Measurements from ENCODE around the gene DNAH1.

DNAH1 gene

GRCh38 chr3:52440249-52440551, 124.1 kb downstream of the DNAH1 start:
- DNase-seq (ENCODE audit: low read depth) = no peak
- H3K4me3 ChIP-seq (ENCODE audit: low read length) = no peak overlapping the region
- TF ChIP-seq CTCF (conservative IDR thresholded peaks at IDR 0.05; ENCODE audit: low read length) = no peak

- H3K4me3 ChIP-seq (ENCODE audit: low read length) = no peak overlapping the region
- no peak for DNase-seq (ENCODE audit: low read depth)
- no peak for TF ChIP-seq CTCF (conservative IDR thresholded peaks at IDR 0.05; ENCODE audit: low read length)
Measured at GRCh38 chr3:52440671-52441070, 124.6 kb downstream of the DNAH1 start.

- no peak for TF ChIP-seq CTCF (conservative IDR thresholded peaks at IDR 0.05; ENCODE audit: low read length)
- no peak for DNase-seq (ENCODE audit: low read depth)
Measured at GRCh38 chr3:52441091-52441771, 125.1 kb downstream of the DNAH1 start.

GRCh38 chr3:52441772-52442332, 125.7 kb downstream of the DNAH1 start:
- TF ChIP-seq CTCF (conservative IDR thresholded peaks at IDR 0.05; ENCODE audit: low read length) = no peak
- H3K4me3 ChIP-seq (ENCODE audit: low read length) = no peak overlapping the region
- no peak for DNase-seq (ENCODE audit: low read depth)

More at GRCh38 chr3:52441091-52441771, 125.1 kb downstream of the DNAH1 start:
- no peak overlapping the region for H3K4me3 ChIP-seq (ENCODE audit: low read length)

GRCh38 chr3:52442409-52443267, 126.5 kb downstream of the DNAH1 start:
- no peak for TF ChIP-seq CTCF (conservative IDR thresholded peaks at IDR 0.05; ENCODE audit: low read length)
- no peak for DNase-seq (ENCODE audit: low read depth)
- no peak overlapping the region for H3K4me3 ChIP-seq (ENCODE audit: low read length)

- TF ChIP-seq CTCF (conservative IDR thresholded peaks at IDR 0.05; ENCODE audit: low read length) = no peak
- no peak overlapping the region for H3K4me3 ChIP-seq (ENCODE audit: low read length)
- no peak for DNase-seq (ENCODE audit: low read depth)
Measured at GRCh38 chr3:52443268-52443610, 127.1 kb downstream of the DNAH1 start.
